ENCODE results near the gene RFX4. TPM values are rescaled to one million over a fixed set of nuclear protein-coding genes. Genes with fewer than 3 reads are reported as not detected.

Gene RFX4
- total RNA-seq, 2 experiments from 2014 or later: not detected

DNA sequence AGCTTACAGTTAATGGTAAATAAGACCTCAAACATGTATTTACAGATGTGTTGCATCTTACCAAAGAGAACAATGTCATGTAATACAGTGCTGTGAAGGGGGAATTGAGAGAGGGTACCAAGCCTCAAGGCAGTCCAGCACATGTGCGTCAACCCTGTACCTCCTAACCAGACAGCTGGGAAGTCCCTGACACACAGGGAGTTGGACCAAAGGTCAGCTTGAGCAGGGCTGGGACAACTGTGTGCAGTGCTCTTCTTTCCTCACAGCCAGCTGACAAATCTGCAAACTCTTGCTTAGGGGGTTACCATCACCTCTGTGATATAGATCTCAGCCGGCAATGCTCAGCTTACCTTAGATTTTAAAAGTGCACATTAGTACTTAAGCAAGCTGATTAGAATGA is 134.9 kb downstream of the RFX4 start:
- Mint-ChIP-seq H3K27ac (no peak overlapping the region), H3K27me3 (no peaks in the 10 kb centered on the region), H3K4me3 (no peak overlapping the region), H3K36me3 (ENCODE audit: low read depth) (no peaks in the 10 kb centered on the region), H3K4me1 (ENCODE audit: low read depth) (peaks cover 3% of the 10 kb centered on the region), H3K9me3 (no peaks in the 10 kb centered on the region)
- CTCF ChIA-PET: no interaction called here
- intact Hi-C loops (cut with micrococcal nuclease): no loop called here
- DNase-seq (no peak), ATAC-seq (no peak)
- POLR2A ChIA-PET: interaction anchor here (0.6 kb wide), 1 partner anchor 9 kb away, joined by 4 read pairs; no protein-coding TSS in a partner anchor
- TF ChIP-seq, protein P1, sequence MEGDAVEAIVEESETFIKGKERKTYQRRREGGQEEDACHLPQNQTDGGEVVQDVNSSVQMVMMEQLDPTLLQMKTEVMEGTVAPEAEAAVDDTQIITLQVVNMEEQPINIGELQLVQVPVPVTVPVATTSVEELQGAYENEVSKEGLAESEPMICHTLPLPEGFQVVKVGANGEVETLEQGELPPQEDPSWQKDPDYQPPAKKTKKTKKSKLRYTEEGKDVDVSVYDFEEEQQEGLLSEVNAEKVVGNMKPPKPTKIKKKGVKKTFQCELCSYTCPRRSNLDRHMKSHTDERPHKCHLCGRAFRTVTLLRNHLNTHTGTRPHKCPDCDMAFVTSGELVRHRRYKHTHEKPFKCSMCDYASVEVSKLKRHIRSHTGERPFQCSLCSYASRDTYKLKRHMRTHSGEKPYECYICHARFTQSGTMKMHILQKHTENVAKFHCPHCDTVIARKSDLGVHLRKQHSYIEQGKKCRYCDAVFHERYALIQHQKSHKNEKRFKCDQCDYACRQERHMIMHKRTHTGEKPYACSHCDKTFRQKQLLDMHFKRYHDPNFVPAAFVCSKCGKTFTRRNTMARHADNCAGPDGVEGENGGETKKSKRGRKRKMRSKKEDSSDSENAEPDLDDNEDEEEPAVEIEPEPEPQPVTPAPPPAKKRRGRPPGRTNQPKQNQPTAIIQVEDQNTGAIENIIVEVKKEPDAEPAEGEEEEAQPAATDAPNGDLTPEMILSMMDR (IDR thresholded peaks at IDR 0.05): no peak

DNA sequence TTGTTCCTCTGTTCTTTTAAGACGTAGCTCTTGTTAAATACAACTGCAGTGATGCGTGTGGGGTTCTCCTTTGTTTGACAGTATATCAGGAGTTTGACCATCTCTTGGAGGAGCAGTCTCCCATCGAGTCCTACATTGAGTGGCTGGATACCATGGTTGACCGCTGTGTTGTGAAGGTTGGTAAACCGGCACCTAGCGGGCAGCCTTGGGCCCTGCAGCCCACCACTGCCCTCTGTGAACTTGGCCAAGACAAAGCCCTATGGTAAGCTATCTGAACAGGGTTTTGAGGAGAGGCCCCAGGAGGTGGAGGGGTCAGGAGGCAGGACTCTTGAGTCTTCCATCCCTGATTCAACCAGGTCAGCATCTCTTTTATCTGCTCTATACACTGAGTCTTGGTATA is 137.1 kb downstream of the RFX4 start:
- DNase-seq (no peak), ATAC-seq (no peak)
- H3K4me1 Mint-ChIP-seq (ENCODE audit: low read depth): peaks cover 3% of the 10 kb centered on the region
- no peaks in the 10 kb centered on the region for H3K9me3 Mint-ChIP-seq
- H3K36me3 Mint-ChIP-seq (ENCODE audit: low read depth): no peaks in the 10 kb centered on the region
- ChIA-PET CTCF (no interaction called here), POLR2A (interaction anchor here (1.0 kb wide), 1 partner anchor 34 kb away, joined by 3 read pairs; no protein-coding TSS in a partner anchor)
- no peak overlapping the region for H3K4me3 Mint-ChIP-seq
- no peaks in the 10 kb centered on the region for H3K27me3 Mint-ChIP-seq
- H3K27ac Mint-ChIP-seq: no peak overlapping the region
- intact Hi-C loops (cut with micrococcal nuclease): no loop called here
- TF ChIP-seq, protein P1 (IDR thresholded peaks at IDR 0.05): no peak

DNA sequence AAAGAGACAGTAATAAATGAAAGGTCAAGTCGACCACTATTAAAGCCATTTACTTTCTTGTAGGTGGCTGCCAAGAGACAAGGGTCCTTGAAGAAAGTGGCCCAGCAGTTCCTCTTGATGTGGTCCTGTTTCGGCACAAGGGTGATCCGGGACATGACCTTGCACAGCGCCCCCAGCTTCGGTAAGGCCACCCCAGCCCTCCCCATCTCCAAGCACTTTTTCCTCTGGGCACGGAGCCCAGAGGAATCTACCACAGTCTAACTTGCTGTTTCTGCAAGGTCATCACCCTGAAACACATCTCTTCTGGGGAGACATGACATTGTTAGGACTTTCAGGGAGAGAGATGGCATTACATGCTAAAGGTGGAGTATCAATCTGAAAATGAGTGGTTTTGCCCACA is 137.9 kb downstream of the RFX4 start:
- intact Hi-C loops (cut with micrococcal nuclease): no loop called here
- ATAC-seq: no peak
- Mint-ChIP-seq H3K4me3 (no peak overlapping the region), H3K36me3 (ENCODE audit: low read depth) (no peaks in the 10 kb centered on the region), H3K27ac (no peak overlapping the region), H3K9me3 (no peaks in the 10 kb centered on the region), H3K4me1 (ENCODE audit: low read depth) (peaks cover 3% of the 10 kb centered on the region), H3K27me3 (no peaks in the 10 kb centered on the region)
- DNase-seq: no peak
- ChIA-PET POLR2A (no interaction called here), CTCF (no interaction called here)
- TF ChIP-seq, protein P1 (IDR thresholded peaks at IDR 0.05): no peak

DNA sequence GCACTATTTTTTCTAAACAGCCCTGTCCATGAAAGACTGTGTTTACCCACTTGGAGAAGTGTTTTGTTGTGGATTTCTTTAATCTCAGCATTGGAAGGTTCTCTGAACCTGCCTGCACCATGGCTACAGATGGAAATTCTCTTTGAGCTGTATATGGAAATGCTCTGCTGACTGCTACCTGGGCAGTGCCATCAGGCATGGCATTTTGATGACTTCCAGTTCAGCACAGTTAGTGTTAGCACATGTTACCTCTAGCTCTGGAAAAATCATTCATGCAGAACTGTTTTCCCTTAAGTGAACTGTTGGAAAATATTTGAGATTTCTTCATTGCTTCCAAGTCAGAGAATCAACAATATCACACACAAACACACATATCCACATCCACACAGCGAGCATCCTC is 139.1 kb downstream of the RFX4 start:
- intact Hi-C loops (cut with micrococcal nuclease): no loop called here
- ATAC-seq (no peak), DNase-seq (no peak)
- no peaks in the 10 kb centered on the region for H3K9me3 Mint-ChIP-seq
- no peaks in the 10 kb centered on the region for H3K36me3 Mint-ChIP-seq (ENCODE audit: low read depth)
- TF ChIP-seq, protein P1 (IDR thresholded peaks at IDR 0.05): no peak
- ChIA-PET CTCF (interaction anchor here (1.0 to 1.7 kb wide), 3 partner anchors 11 to 120 kb away, joined by 3 to 6 read pairs (median 4); no protein-coding TSS in a partner anchor), POLR2A (no interaction called here)
- no peak overlapping the region for H3K27ac Mint-ChIP-seq
- peaks cover 7% of the 10 kb centered on the region for H3K4me1 Mint-ChIP-seq (ENCODE audit: low read depth)
- no peak overlapping the region for H3K4me3 Mint-ChIP-seq
- no peaks in the 10 kb centered on the region for H3K27me3 Mint-ChIP-seq

DNA sequence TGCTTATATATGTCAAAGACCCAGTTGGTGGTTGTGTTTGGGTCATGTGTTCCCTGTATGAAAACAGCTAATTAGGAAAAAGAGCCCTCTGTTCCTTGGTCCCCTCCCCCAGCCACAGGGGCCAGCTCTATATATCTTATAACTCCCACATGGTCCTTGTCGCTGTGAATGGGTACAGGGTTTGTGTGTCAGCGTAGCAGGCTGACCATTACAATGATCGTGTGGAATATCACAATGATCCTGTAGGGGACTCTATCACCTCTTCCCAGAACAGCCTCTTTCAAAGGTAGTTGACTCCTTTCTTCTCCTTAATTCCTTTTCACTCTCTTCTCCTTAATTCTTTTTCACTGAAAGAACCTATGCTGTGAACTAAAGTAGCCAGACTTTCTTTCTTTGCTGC is 140.0 kb downstream of the RFX4 start:
- DNase-seq (no peak), ATAC-seq (no peak)
- Mint-ChIP-seq H3K4me1 (ENCODE audit: low read depth) (peaks cover 7% of the 10 kb centered on the region), H3K36me3 (ENCODE audit: low read depth) (no peaks in the 10 kb centered on the region), H3K4me3 (no peak overlapping the region), H3K9me3 (no peaks in the 10 kb centered on the region), H3K27ac (no peak overlapping the region), H3K27me3 (no peaks in the 10 kb centered on the region)
- POLR2A ChIA-PET: no interaction called here
- CTCF ChIA-PET: interaction anchor here (1.4 to 1.7 kb wide), 2 partner anchors 119 to 196 kb away, joined by 3 to 4 read pairs; no protein-coding TSS in a partner anchor
- TF ChIP-seq, protein P1 (IDR thresholded peaks at IDR 0.05): no peak
- intact Hi-C loops (cut with micrococcal nuclease): no loop called here
